Immature natural killer cell (primary cell): ENCODE results near the gene SCAMP4. TPM values are rescaled to one million over a fixed set of nuclear protein-coding genes. Genes with fewer than 3 reads are reported as not detected.
A peak's percentile ranks its signal among the peaks of the same experiment; 100 is the strongest.

Source experiments
- DNase-seq, 3 donors: peaks; one replicate each; pipeline ENCODE4 v3.0.0; 2022; ENCODE audit warnings: mixed read lengths in 1 of 3
- H3K27ac Mint-ChIP-seq, 6 donors: one replicate each; pipeline ENCODE4 v1.8.0; 2020; ENCODE audit warnings: mixed read lengths in 6 of 6, mild to moderate bottlenecking in 5 of 6, inconsistent platforms in 4 of 6, moderate library complexity in 3 of 6
- H3K27me3 Mint-ChIP-seq, 3 donors: one replicate each; pipeline ENCODE4 v1.8.0; 2020 to 2021; ENCODE audit warnings: low read depth in 3 of 3, mild to moderate bottlenecking in 3 of 3, mixed read lengths in 3 of 3, moderate library complexity in 3 of 3, inconsistent platforms in 1 of 3
- H3K36me3 Mint-ChIP-seq, 3 donors: one replicate each; pipeline ENCODE4 v1.8.0; 2020; ENCODE audit warnings: mixed read lengths in 3 of 3, inconsistent platforms in 2 of 3, mild to moderate bottlenecking in 2 of 3
- H3K4me1 Mint-ChIP-seq, 2 donors: one replicate each; pipeline ENCODE4 v1.8.0; 2020; ENCODE audit warnings: inconsistent platforms in 2 of 2, mild to moderate bottlenecking in 2 of 2, mixed read lengths in 2 of 2, moderate library complexity in 1 of 2
- H3K4me3 Mint-ChIP-seq, 5 donors: one replicate each; pipeline ENCODE4 v1.8.0; 2020; ENCODE audit warnings: mild to moderate bottlenecking in 5 of 5, mixed read lengths in 5 of 5, inconsistent platforms in 3 of 5, moderate library complexity in 3 of 5
- H3K9me3 Mint-ChIP-seq, 6 donors: one replicate each; pipeline ENCODE4 v1.8.0; 2020; ENCODE audit warnings: mild to moderate bottlenecking in 6 of 6, mixed read lengths in 6 of 6, inconsistent platforms in 4 of 6, moderate library complexity in 3 of 6
- polyA plus RNA-seq, 3 donors: library from polyadenylated mRNA; unstranded; fragments of 300-500 nt; fragmentation: Illumina TruSeq; gene quantifications; one replicate each; pipeline ENCODE4 v1.2.3, GENCODE V29; 2021

The SCAMP4 gene
- polyA plus RNA-seq, 3 donors from 2014 or later = 7.6 to 31.9 (median 22.6) TPM

DNA sequence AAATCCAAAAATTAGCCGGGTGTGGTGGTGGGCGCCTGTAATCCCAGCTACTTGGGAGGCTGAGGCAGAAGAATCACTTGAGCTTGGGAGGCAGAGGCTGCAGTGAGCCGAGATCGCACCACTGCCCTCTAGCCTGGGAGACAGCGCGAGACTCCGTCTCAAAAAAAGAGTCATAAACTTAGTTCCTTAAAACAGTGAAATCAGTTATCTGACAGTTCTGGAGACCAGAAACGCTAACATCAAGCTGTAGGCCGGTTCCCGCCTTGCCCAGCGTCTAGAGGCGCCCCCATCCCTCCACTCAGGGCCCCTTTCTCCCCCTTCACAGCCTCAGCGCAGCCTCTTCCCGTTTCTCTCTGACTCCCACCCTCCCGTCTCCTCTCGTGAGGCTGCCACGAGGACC lies 11.9 kb downstream of the SCAMP4 start:
- peaks cover 0 to 3% (median 2%) of the 10 kb centered on the region in 3 donors for H3K27me3 Mint-ChIP-seq
- peaks cover 0 to 2% (median 0%) of the 10 kb centered on the region in 3 donors for H3K36me3 Mint-ChIP-seq
- H3K4me3 Mint-ChIP-seq = no peak overlapping the region
- no peaks in the 10 kb centered on the region for H3K9me3 Mint-ChIP-seq
- peak overlapping the region in 1 of 6 donors; percentile 46 for H3K27ac Mint-ChIP-seq
- H3K4me1 Mint-ChIP-seq = peaks cover 0 to 13% of the 10 kb centered on the region in 2 donors
- DNase-seq = no peak

DNA sequence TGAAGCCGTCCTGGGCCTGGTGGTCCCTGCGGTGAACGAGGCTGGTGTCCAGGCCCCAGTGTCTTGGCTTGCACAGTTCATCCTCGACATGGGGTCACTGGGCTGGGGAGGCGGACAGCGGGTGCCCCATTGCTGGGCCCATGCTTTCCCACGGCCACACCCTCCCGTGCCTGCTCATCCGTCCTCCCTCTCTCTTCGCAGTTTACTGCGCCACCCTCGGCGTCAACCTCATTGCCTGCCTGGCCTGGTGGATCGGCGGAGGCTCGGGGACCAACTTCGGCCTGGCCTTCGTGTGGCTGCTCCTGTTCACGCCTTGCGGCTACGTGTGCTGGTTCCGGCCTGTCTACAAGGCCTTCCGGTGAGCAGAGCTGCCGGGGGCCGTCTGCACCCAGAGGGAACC lies 12.7 kb downstream of the SCAMP4 start:
- no peak overlapping the region for H3K4me3 Mint-ChIP-seq
- no peak overlapping the region for H3K27ac Mint-ChIP-seq
- peaks cover 0 to 2% (median 0%) of the 10 kb centered on the region in 3 donors for H3K36me3 Mint-ChIP-seq
- peaks cover 0 to 3% (median 2%) of the 10 kb centered on the region in 3 donors for H3K27me3 Mint-ChIP-seq
- H3K4me1 Mint-ChIP-seq = peaks cover 0 to 13% of the 10 kb centered on the region in 2 donors
- H3K9me3 Mint-ChIP-seq = no peaks in the 10 kb centered on the region
- no peak for DNase-seq

DNA sequence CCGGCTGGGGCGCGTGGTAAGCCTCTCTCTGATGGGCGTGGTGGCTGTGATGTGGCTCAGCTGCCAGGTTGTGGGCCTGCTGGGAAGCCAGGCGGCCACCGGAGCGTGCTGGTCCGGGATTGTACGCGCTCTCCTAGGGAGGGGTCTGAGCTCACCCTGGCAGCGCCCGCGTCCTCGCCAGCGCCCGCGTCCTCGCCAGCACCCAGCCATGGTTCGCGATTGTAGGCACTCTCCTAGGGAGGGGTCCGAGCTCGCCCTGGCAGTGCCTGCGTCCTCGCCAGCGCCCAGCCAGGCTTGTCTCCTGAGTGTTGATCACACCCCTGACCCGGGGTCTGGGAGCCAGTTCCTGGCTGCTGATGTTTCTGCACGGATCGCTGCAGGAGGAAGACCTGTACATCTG lies 13.8 kb downstream of the SCAMP4 start:
- H3K4me1 Mint-ChIP-seq = peaks cover 0 to 6% of the 10 kb centered on the region in 2 donors
- H3K9me3 Mint-ChIP-seq = no peaks in the 10 kb centered on the region
- no peak for DNase-seq
- peaks cover 0 to 3% (median 2%) of the 10 kb centered on the region in 3 donors for H3K27me3 Mint-ChIP-seq
- H3K27ac Mint-ChIP-seq = no peak overlapping the region
- peaks cover 0 to 2% (median 0%) of the 10 kb centered on the region in 3 donors for H3K36me3 Mint-ChIP-seq
- H3K4me3 Mint-ChIP-seq = no peak overlapping the region

DNA sequence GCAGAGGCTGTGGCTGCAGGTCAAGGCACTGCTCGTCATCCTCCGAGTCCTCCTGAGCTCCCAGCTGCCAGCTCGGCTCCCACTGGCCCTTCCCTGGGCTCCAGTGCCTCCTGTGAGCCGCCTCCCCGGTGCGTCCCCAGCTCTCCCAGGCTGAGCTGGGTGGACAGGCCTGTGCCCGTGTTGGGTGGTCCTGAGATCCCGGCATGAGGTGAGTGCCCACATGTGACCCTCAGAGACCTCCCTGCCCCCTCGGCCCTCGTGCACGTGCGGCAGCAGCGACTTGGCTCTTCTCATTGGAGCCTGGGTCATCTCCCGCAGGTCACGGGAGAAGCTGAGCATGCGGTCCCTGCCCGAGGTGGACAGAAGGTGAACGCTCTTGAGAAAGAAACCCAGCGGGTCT lies 15.4 kb downstream of the SCAMP4 start:
- H3K27me3 Mint-ChIP-seq = peaks cover 0 to 3% (median 2%) of the 10 kb centered on the region in 3 donors
- H3K36me3 Mint-ChIP-seq = peaks cover 0 to 2% (median 0%) of the 10 kb centered on the region in 3 donors
- no peak for DNase-seq

DNA sequence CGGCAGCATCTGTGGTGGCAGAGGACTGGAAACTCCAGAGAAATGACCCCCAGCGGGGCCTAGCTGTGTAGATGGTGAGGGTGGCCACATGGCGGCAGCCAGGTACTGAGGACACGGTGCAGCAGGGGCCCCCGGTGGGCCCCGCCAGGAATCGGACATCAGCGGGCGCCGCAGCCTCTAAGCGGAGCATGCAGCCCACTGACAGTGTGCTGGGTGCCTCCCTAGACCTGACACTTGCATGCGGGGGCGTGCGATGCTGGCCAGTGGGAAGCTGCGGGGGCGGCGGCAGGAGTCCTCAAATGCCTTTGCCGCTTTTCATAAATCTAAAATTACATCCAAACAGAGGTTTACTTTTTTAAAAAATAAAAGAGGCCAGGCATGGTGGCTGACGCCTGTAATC lies 16.1 kb downstream of the SCAMP4 start:
- DNase-seq = no peak
- peaks cover 0 to 2% (median 1%) of the 10 kb centered on the region in 3 donors for H3K27me3 Mint-ChIP-seq
- H3K27ac Mint-ChIP-seq = no peak overlapping the region
- H3K36me3 Mint-ChIP-seq = peaks cover 0 to 2% (median 0%) of the 10 kb centered on the region in 3 donors
- no peaks in the 10 kb centered on the region for H3K4me1 Mint-ChIP-seq
- no peak overlapping the region for H3K4me3 Mint-ChIP-seq
- H3K9me3 Mint-ChIP-seq = no peaks in the 10 kb centered on the region

More for the DNA sequence above, 15.4 kb downstream of the SCAMP4 start:
- H3K4me1 Mint-ChIP-seq = peaks cover 0 to 2% of the 10 kb centered on the region in 2 donors
- H3K9me3 Mint-ChIP-seq = no peaks in the 10 kb centered on the region
- H3K4me3 Mint-ChIP-seq = no peak overlapping the region
- no peak overlapping the region for H3K27ac Mint-ChIP-seq

DNA sequence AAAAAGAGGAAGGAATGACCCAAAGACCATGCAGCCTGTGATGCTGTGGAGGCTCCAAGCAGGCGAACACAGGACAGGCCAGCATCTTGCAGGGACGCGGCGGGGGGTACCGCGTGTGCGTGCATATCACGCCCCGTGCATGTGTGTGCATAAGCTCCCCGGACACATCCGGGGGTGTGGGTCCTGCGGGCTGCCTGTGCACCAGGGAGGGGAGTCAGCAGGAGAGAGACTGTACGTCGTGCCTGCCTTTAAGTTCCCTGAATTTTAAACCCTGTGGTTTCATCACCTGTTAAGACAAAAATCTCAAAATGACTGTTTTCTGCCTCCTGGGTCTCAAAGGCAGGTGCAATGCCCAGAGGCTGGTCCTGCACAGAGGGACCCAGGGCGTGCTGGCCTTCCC lies 16.6 kb downstream of the SCAMP4 start:
- Mint-ChIP-seq H3K4me1 (peaks cover 0 to 1% of the 10 kb centered on the region in 2 donors), H3K27ac (no peak overlapping the region), H3K9me3 (no peaks in the 10 kb centered on the region), H3K36me3 (peaks cover 0 to 2% (median 0%) of the 10 kb centered on the region in 3 donors), H3K4me3 (no peak overlapping the region), H3K27me3 (peaks cover 0 to 2% (median 0%) of the 10 kb centered on the region in 3 donors)
- DNase-seq = no peak

DNA sequence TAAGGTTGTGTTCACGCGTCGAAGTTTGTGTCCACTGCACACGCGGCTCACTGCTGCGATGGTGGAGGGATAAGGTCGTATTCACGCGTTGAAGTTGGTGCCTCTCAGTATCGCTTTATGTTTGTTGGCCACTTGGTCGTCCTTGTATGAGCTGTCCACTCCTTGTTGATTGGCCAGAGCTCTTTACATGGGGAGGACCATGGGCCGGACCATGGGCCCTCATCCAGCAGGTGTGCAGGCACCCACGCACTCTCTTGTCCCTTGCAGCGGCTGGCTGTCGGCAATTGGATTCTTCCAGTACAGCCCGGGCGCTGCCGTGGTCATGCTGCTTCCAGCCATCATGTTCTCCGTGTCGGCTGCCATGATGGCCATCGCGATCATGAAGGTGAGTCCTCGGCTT lies 17.6 kb downstream of the SCAMP4 start:
- Mint-ChIP-seq H3K36me3 (peaks cover 0 to 2% (median 0%) of the 10 kb centered on the region in 3 donors), H3K4me3 (no peak overlapping the region), H3K27ac (no peak overlapping the region), H3K27me3 (peaks cover 0 to 3% (median 3%) of the 10 kb centered on the region in 3 donors), H3K9me3 (no peaks in the 10 kb centered on the region), H3K4me1 (peaks cover 6 to 8% of the 10 kb centered on the region in 2 donors)
- DNase-seq = no peak

DNA sequence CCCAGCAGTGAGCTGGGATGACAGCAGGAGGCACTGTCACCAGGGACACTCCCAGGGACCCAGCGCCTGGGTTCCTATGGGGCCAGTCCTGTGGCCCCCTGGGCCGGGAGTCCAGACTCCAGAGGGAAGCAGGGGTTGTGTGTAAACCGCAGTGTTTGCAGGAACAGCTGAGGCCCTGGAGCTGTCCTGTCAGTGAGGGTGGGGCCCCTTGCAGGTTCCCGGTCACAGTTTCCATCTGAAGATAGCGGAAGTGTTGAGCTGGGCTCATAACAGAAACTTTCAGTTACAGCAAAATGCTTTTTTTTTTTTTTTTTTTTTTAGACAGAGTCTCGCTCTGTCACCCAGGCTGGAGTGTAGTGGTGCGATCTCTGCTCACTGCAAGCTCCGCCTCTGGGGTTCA lies 18.1 kb downstream of the SCAMP4 start:
- peaks cover 0 to 2% (median 0%) of the 10 kb centered on the region in 3 donors for H3K36me3 Mint-ChIP-seq
- H3K27me3 Mint-ChIP-seq = peaks cover under 1 to 4% (median 4%) of the 10 kb centered on the region in 3 donors
- no peak overlapping the region for H3K4me3 Mint-ChIP-seq
- H3K4me1 Mint-ChIP-seq = peaks cover 10 to 14% of the 10 kb centered on the region in 2 donors
- DNase-seq = no peak
- no peaks in the 10 kb centered on the region for H3K9me3 Mint-ChIP-seq
- no peak overlapping the region for H3K27ac Mint-ChIP-seq

DNA sequence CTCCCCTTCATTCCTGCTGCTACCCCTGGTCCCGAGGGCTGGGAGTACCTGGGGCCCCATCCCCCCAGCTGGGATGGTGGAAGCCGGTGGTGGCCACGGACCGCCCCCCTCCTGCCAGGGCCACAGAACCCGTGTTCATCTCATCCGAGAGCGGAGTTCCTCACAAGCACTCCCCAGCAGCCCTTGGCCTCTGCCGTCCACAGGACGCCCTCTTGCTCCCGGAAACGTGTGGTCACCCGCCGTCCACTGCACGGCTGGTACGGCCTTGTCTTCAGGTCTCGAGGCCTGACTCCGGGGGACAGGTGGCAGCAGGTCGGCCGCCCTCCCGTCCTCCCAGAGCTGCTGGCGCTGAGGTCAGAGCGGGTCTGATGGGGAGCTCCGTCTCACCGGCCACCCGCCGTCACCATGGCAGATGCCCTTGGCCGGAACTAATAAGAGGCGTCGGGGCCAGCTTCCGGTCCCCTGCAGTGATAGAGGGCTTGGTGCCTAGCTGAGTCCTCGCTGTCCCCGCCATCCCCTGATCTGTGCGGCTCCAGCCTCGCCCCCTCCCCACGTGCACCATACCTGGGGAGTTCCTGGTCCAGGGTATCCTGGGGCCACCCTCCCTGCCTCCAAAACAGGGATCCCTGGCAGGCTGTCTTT lies 19.2 kb downstream of the SCAMP4 start:
- H3K27me3 Mint-ChIP-seq = peaks cover 3 to 6% (median 6%) of the 10 kb centered on the region in 3 donors
- H3K36me3 Mint-ChIP-seq = peaks cover 0 to 2% (median 0%) of the 10 kb centered on the region in 3 donors
- DNase-seq = no peak
- H3K4me3 Mint-ChIP-seq = no peak overlapping the region
- no peaks in the 10 kb centered on the region for H3K9me3 Mint-ChIP-seq
- peaks cover 10 to 20% of the 10 kb centered on the region in 2 donors for H3K4me1 Mint-ChIP-seq
- no peak overlapping the region for H3K27ac Mint-ChIP-seq

DNA sequence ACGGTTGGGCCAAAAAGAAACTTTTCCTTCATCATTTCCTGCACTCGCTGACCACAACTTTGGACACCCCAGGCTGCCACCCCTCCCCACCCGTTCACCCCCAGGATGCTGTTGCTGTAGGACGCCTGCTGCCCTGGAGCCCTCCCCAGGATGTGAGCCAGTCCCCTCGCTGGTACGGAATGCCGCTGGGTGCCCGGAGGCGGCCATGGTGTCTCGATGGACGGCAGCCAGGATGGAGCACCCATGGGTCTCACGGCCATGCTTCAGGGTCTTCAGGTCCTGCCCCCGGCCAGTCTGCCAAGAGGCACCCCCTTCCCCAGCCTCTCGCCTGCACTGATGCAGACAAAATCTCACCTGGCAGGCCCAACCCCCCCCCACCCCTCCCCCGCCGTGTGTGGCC lies 20.3 kb downstream of the SCAMP4 start:
- no peak for DNase-seq
- H3K27me3 Mint-ChIP-seq = peaks cover 7 to 9% (median 8%) of the 10 kb centered on the region in 3 donors
- no peaks in the 10 kb centered on the region for H3K9me3 Mint-ChIP-seq
- no peak overlapping the region for H3K4me3 Mint-ChIP-seq
- no peak overlapping the region for H3K27ac Mint-ChIP-seq
- peaks cover 15 to 26% of the 10 kb centered on the region in 2 donors for H3K4me1 Mint-ChIP-seq
- no peaks in the 10 kb centered on the region for H3K36me3 Mint-ChIP-seq

DNA sequence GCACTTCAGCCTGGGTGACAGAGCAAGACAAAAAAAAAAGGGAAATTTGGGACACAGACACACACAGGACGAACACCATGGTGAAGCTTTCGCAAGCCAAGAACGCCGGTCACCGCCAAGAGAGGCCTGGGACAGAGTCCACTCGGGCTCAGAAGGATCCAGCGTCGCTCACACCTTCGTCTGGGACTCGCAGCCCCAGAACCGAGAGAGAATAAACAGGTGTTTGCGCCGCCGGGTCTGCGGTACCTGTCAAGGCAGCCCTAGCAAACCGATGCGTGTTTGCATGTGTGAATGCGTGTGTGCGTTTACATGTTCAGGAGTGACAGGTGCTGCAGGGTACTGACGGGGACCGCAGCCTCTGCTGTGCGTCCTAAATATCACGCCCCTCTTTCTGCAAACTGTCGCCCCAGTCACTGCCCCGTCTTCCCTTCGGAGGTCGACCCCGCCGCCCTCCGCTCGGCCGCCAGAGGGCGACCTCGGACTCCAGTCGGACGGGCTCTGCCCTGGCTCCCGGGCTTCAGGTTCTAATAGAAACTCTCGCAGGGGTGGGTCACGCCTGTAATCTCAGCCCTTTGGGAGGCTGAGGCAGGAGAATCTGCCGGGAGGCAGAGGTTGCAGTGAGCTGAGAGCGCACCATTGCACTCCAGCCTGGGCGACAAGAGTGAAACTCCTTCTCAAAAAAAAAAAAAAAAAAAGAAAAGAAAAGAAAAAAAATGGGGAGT lies 24.0 kb downstream of the SCAMP4 start:
- H3K9me3 Mint-ChIP-seq = no peaks in the 10 kb centered on the region
- DNase-seq = peak; percentile 84 to 85 (median 84)
- peak overlapping the region; percentile 81 to 88 (median 87) for H3K4me3 Mint-ChIP-seq
- H3K27me3 Mint-ChIP-seq = peaks cover 7 to 10% (median 9%) of the 10 kb centered on the region in 3 donors
- H3K36me3 Mint-ChIP-seq = no peaks in the 10 kb centered on the region
- peaks cover 15 to 37% of the 10 kb centered on the region in 2 donors for H3K4me1 Mint-ChIP-seq
- peak overlapping the region in 5 of 6 donors; percentile 67 to 89 (median 84) for H3K27ac Mint-ChIP-seq

DNA sequence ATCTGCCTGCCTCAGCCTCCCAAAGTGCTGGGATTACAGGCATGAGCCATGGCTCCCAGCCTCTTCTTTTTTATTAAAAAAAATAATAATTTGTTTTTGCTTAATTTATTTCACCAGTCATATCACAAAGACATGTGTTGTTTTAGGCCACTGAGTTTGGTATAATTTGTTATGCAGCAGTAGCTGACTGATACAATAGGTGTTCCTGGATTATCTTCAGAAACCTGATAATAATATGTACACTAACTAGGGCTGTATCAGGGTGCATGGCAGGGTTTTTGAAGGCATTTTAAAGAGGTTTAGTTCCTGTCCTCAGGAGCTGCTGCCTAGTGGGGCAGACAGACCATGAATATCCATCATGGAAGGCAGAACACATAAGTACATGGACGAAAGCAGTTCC lies 26.2 kb downstream of the SCAMP4 start:
- H3K4me3 Mint-ChIP-seq = no peak overlapping the region
- no peaks in the 10 kb centered on the region for H3K9me3 Mint-ChIP-seq

DNA sequence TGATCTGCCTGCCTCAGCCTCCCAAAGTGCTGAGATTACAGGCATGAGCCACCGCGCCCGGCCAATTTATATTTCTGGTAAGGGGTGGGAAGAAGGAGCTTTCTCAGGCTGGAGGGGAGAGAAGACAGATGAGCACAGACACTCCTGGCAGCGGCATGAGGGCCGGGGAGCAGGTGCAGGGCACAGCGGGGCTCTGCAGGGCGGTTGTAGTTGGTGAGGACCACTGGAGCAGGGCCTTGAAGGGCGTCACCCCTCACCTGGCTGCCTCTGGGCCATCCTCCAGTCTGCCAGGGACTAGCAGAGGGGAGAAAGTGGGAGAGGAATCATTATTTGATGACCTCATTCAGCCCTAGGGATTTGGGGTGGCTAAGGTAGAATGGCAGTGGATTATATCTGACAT lies 27.2 kb downstream of the SCAMP4 start:
- no peak for DNase-seq
- Mint-ChIP-seq H3K4me1 (peaks cover 26 to 37% of the 10 kb centered on the region in 2 donors), H3K27ac (no peak overlapping the region), H3K4me3 (no peak overlapping the region), H3K27me3 (peaks cover 7 to 10% (median 9%) of the 10 kb centered on the region in 3 donors), H3K36me3 (peaks cover 0 to 6% (median 4%) of the 10 kb centered on the region in 3 donors), H3K9me3 (no peaks in the 10 kb centered on the region)

More for the DNA sequence above, 26.2 kb downstream of the SCAMP4 start:
- no peak for DNase-seq
- Mint-ChIP-seq H3K27ac (peak overlapping the region in 3 of 6 donors; percentile 39 to 59 (median 40)), H3K36me3 (peaks cover 0 to 2% (median 0%) of the 10 kb centered on the region in 3 donors), H3K4me1 (peaks cover 22 to 39% of the 10 kb centered on the region in 2 donors), H3K27me3 (peaks cover 7 to 10% (median 9%) of the 10 kb centered on the region in 3 donors)

DNA sequence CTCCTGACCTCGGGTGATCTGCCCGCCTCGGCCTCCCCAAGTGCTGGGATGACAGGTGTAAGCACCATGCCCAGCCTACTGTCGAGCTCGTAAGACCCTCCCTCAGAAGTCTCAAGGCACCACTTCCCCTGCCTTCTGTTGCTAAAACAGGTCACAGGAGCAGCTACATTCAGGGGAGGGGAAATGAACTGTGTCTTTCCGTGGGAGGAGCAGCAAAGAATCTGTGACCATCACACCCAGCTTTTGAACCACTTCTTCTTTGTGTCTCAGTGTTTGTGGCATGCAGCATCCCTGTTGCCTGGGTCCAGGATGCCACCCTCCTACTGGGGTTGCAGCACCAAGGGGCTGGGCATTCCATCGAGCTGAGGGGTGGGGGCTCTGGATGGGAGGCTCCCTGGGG lies 28.0 kb downstream of the SCAMP4 start:
- Mint-ChIP-seq H3K4me1 (peaks cover 18 to 30% of the 10 kb centered on the region in 2 donors), H3K4me3 (no peak overlapping the region), H3K36me3 (peaks cover 0 to 6% (median 4%) of the 10 kb centered on the region in 3 donors), H3K9me3 (no peaks in the 10 kb centered on the region), H3K27ac (peak overlapping the region in 3 of 6 donors; percentile 22 to 81 (median 40)), H3K27me3 (peaks cover 8 to 10% (median 9%) of the 10 kb centered on the region in 3 donors)
- DNase-seq = no peak
